VCaP (cell line): ENCODE measurements around the gene PBLD.

Experiments
- H3K27ac ChIP-seq: fragments of 450-650 bp; 2 replicates; pipeline ENCODE4 v1.5.1; 2017
- CTCF ChIP-seq: fragments of 450-650 bp; conservative IDR thresholded peaks from 2 replicates; pipeline ENCODE4 v1.5.1; 2017; ENCODE audit warnings: mild to moderate bottlenecking, moderate library complexity

The PBLD gene

GRCh38 chr10:68303849-68304412 is 28.8 kb downstream of the PBLD start:
- H3K27ac ChIP-seq: peak overlapping the region; percentile 81
- TF ChIP-seq CTCF: no peak

- 0 out of 2 replicates have a peak overlapping the region, but pooled peaks have one; percentile 9 for H3K27ac ChIP-seq
- TF ChIP-seq CTCF: no peak
Observed at GRCh38 chr10:68302871-68303270, 29.9 kb downstream of the PBLD start.

GRCh38 chr10:68302503-68302823 is 30.3 kb downstream of the PBLD start:
- H3K27ac ChIP-seq: 0 out of 2 replicates have a peak overlapping the region, but pooled peaks have one; percentile 9
- TF ChIP-seq CTCF: peak; percentile 20

GRCh38 chr10:68301790-68302502 is 30.8 kb downstream of the PBLD start:
- TF ChIP-seq CTCF: peak; percentile 74
- H3K27ac ChIP-seq: peak overlapping the region; percentile 9; the same call in 1 of the 2 replicates

GRCh38 chr10:68301301-68301700 is 31.4 kb downstream of the PBLD start:
- no peak for TF ChIP-seq CTCF
- H3K27ac ChIP-seq: peak overlapping the region; percentile 9; the same call in 1 of the 2 replicates

GRCh38 chr10:68296843-68297663 is 35.7 kb downstream of the PBLD start:
- no peak for TF ChIP-seq CTCF
- H3K27ac ChIP-seq: no peak overlapping the region

- TF ChIP-seq CTCF: no peak
- no peak overlapping the region for H3K27ac ChIP-seq
Observed at GRCh38 chr10:68290736-68291135, 42.0 kb downstream of the PBLD start.
